Mesendoderm (in vitro differentiated cells): Measurements from ENCODE around the gene MUC6.
"Not testable (repeated sequence)": the region's sequence is repeated elsewhere in the genome, so short reads cannot be mapped to it uniquely, and the experiment has no call there.

Source experiments
- DNase-seq: peaks from one replicate; pipeline ENCODE4 v3.0.0; 2013
- H2AK5ac ChIP-seq: 2 replicates; pipeline ENCODE4 v1.6.1; 2013; ENCODE audit warnings: low read length, inconsistent platforms
- H2BK120ac ChIP-seq: 2 replicates; pipeline ENCODE4 v1.6.1; 2013; ENCODE audit warnings: low read depth, mild to moderate bottlenecking, low read length, moderate library complexity, mixed read lengths
- H2BK15ac ChIP-seq: replicated peaks from 2 replicates; pipeline ENCODE4 v1.6.1; 2013; ENCODE audit warnings: low read depth, mild to moderate bottlenecking, moderate library complexity
- H2BK5ac ChIP-seq: 2 replicates; pipeline ENCODE4 v1.6.1; 2013; ENCODE audit warnings: low read length, inconsistent platforms
- H3K18ac ChIP-seq: 2 replicates; pipeline ENCODE4 v1.6.1; 2013; ENCODE audit warnings: mild to moderate bottlenecking, low read length, mixed read lengths
- H3K23ac ChIP-seq: one replicate; pipeline ENCODE4 v1.6.1; 2013; ENCODE audit warnings: low read length
- H3K27ac ChIP-seq: 2 replicates; pipeline ENCODE4 v1.5.1; 2013; ENCODE audit warnings: low read depth, mild to moderate bottlenecking, inconsistent platforms, low read length, moderate library complexity
- H3K27me3 ChIP-seq: 2 replicates; pipeline ENCODE4 v1.6.1; 2013; ENCODE audit warnings: low read length, control low read depth, mild to moderate bottlenecking, inconsistent platforms; ENCODE audit not compliant: insufficient read depth, poor library complexity
- H3K36me3 ChIP-seq: 2 replicates; pipeline ENCODE4 v1.6.1; 2013; ENCODE audit warnings: low read length, inconsistent platforms; ENCODE audit not compliant: control insufficient read depth, insufficient read depth
- H3K4ac ChIP-seq: one replicate; pipeline ENCODE4 v1.6.1; 2013; ENCODE audit warnings: low read depth, mild to moderate bottlenecking, low read length, moderate library complexity
- H3K4me1 ChIP-seq: 2 replicates; pipeline ENCODE4 v1.6.1; 2013; ENCODE audit warnings: low read depth, low read length, inconsistent platforms; ENCODE audit not compliant: control insufficient read depth
- H3K4me2 ChIP-seq: 2 replicates; pipeline ENCODE4 v1.6.1; 2013; ENCODE audit warnings: low read length
- H3K4me3 ChIP-seq: 2 replicates; pipeline ENCODE4 v1.5.1; 2013; ENCODE audit warnings: mild to moderate bottlenecking, low read length
- H3K56ac ChIP-seq: one replicate; pipeline ENCODE4 v1.6.1; 2013; ENCODE audit warnings: low read length
- H3K79me1 ChIP-seq: 2 replicates; pipeline ENCODE4 v1.6.1; 2013; ENCODE audit warnings: low read length, inconsistent platforms
- H3K79me2 ChIP-seq: 2 replicates; pipeline ENCODE4 v1.6.1; 2013; ENCODE audit warnings: mild to moderate bottlenecking, low read length; ENCODE audit not compliant: control insufficient read depth, insufficient read depth
- H3K9ac ChIP-seq: 2 replicates; pipeline ENCODE4 v1.6.1; 2013; ENCODE audit warnings: low read length, inconsistent platforms
- H4K5ac ChIP-seq: one replicate; pipeline ENCODE4 v1.6.1; 2013; ENCODE audit warnings: low read length
- H4K8ac ChIP-seq: one replicate; pipeline ENCODE4 v1.6.1; 2013; ENCODE audit warnings: low read depth, mild to moderate bottlenecking, control low read depth, low read length, moderate library complexity
- WGBS: extraction: QIAGEN DNeasy Blood & Tissue Kit; methylation state at CpG from one replicate; pipeline ENCODE4 v1.1.7; 2013; ENCODE audit warnings: low lambda C conversion rate, missing lambda C conversion rate; ENCODE audit not compliant: insufficient coverage; ENCODE audit errors: extremely low coverage; 5-methylcytosine and 5-hydroxymethylcytosine counted together

Gene MUC6

DNA sequence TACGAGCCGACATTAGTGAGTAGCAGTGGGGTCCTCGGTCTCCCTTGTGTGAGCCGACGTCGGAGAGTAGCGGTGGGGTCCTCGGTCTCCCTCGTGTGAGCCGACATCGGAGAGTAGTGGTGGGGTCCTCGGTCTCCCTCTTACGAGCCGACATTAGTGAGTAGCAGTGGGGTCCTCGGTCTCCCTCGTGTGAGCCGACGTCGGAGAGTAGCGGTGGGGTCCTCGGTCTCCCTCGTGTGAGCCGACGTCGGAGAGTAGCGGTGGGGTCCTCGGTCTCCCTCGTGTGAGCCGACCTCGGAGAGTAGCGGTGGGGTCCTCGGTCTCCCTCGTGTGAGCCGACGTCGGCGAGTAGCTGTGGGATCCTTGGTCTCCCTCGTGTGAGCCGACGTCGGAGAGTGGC lies 61.1 kb downstream of the MUC6 start:
- H3K56ac ChIP-seq, H3K79me1 ChIP-seq, H2BK15ac ChIP-seq, H3K27ac ChIP-seq, H4K8ac ChIP-seq, H3K4me2 ChIP-seq, DNase-seq, H3K18ac ChIP-seq, H2AK5ac ChIP-seq, H4K5ac ChIP-seq, H3K27me3 ChIP-seq, H3K9ac ChIP-seq, H3K23ac ChIP-seq, H2BK120ac ChIP-seq, H2BK5ac ChIP-seq, H3K36me3 ChIP-seq, H3K4me1 ChIP-seq, H3K4me3 ChIP-seq, H3K4ac ChIP-seq, H3K79me2 ChIP-seq: not testable (repeated sequence)
- WGBS = no CpG with 5 or more reads among the region's 41 CpGs

DNA sequence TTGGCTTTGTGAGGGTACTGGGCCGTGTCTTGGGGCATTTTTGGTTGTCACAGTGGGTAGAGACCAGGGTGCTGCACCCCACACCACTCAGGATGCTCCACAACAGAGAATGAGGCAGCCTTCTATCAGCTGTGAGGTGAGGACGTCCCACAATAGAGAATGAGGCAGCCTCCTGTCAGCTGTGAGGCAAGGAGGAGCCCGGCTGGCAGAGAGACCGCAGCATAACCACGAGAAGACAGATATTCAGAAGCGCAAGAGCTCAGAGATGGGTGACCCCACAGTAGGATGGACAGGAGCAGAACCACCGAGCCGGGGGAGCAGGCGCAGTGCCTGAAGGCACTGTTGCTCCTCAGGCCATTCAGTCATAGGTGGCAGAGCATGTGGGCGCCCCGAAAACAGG lies 63.3 kb downstream of the MUC6 start:
- Histone ChIP-seq H3K9ac (no peak overlapping the region), H3K36me3 (peaks cover 6% of the 10 kb centered on the region)

DNA sequence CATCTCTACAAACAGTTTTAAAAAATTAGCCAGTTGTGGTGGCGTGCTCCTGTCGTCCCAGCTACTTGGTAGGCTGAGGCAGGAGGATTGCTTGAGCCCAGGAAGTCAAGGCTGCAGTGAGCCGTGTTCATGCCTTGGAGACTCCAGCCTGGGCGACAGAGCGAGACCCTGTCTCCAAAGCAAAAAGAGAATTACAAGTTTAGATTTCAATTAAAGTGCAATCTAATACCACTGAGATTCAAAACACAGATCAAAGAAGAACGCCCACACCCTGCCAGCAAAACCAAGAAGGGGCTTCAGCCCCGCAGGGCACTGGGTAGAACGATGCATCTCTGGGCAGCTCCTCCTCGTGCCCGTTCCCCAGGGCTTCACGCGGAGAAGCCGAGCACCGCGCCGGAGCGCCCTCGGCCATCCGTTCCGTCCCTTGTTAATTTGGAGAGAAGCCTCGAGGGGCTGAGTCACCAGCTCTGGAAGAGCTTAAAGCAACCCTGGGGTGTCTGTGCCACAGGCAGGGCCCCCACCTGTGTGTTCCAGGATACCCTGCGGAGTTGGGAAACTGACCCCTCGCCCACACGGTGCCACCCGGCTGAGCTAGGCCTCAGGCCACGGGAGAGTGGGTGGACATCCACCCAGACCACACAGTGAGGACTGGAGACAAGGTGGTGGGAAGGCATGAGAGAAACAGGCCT lies 63.9 kb downstream of the MUC6 start:
- no peak overlapping the region for H2BK15ac ChIP-seq
- H3K23ac ChIP-seq = no peak overlapping the region
- no peak overlapping the region for H2BK120ac ChIP-seq
- no peak overlapping the region for H3K4ac ChIP-seq
- H3K79me2 ChIP-seq = peaks cover under 1% of the 10 kb centered on the region
- H3K27ac ChIP-seq = no peak overlapping the region
- no CpG with 5 or more reads among the region's 26 CpGs for WGBS
- H3K79me1 ChIP-seq = peaks cover 5% of the 10 kb centered on the region
- no peak overlapping the region for H4K8ac ChIP-seq
- no peaks in the 10 kb centered on the region for H3K4me1 ChIP-seq
- DNase-seq = no peak
- no peaks in the 10 kb centered on the region for H3K27me3 ChIP-seq
- H3K56ac ChIP-seq = no peak overlapping the region
- H3K36me3 ChIP-seq = peaks cover 3% of the 10 kb centered on the region
- H3K9ac ChIP-seq = no peak overlapping the region
- H2BK5ac ChIP-seq = no peak overlapping the region
- no peak overlapping the region for H4K5ac ChIP-seq
- no peak overlapping the region for H3K4me3 ChIP-seq
- no peak overlapping the region for H3K18ac ChIP-seq
- H3K4me2 ChIP-seq = no peak overlapping the region
- H2AK5ac ChIP-seq = no peak overlapping the region

More for the DNA sequence above, 63.3 kb downstream of the MUC6 start:
- no peak overlapping the region for H3K18ac ChIP-seq
- no peak overlapping the region for H2AK5ac ChIP-seq
- H4K5ac ChIP-seq = no peak overlapping the region
- no peak overlapping the region for H3K23ac ChIP-seq
- peaks cover 4% of the 10 kb centered on the region for H3K79me1 ChIP-seq
- no peak overlapping the region for H2BK5ac ChIP-seq
- no peak overlapping the region for H3K4me2 ChIP-seq
- no peak overlapping the region for H2BK120ac ChIP-seq
- H3K4me3 ChIP-seq = no peak overlapping the region
- no peak overlapping the region for H3K4ac ChIP-seq
- no peak overlapping the region for H4K8ac ChIP-seq
- H3K27ac ChIP-seq = no peak overlapping the region
- no peaks in the 10 kb centered on the region for H3K79me2 ChIP-seq
- no peaks in the 10 kb centered on the region for H3K4me1 ChIP-seq
- H3K56ac ChIP-seq = no peak overlapping the region
- H2BK15ac ChIP-seq = no peak overlapping the region
- H3K27me3 ChIP-seq = no peaks in the 10 kb centered on the region
- DNase-seq = no peak
- WGBS = no CpG with 5 or more reads among the region's 11 CpGs

DNA sequence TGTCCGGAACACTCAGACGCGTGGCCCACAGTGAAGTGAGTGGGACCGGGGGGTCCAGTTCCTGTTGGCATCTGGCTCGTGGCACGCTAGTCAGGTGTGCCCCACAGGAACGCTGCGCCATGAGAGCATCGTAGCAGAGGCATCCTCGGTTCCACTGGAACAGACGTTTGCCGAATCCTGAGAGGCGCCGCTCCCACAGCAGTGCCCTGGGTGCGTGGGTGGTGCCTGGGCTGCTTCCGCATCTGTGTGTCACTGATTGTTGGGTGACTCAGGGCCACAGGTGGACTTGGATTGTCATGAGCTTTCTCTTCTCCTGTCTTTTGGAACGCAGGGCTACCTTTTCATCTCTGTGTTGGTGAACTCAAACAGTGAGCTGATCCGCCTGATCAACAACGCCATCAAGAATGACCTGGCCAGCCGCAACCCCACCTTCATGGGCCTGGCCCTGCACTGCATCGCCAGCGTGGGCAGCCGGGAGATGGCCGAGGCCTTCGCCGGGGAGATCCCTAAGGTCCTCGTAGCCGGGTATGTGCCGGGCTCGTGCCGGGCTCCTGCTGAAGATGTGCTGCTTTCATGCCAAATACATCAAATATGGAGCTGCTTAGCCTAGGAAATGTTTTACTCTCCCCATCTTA lies 64.7 kb downstream of the MUC6 start:
- H3K4me2 ChIP-seq = no peak overlapping the region
- no peaks in the 10 kb centered on the region for H3K4me1 ChIP-seq
- H3K23ac ChIP-seq = no peak overlapping the region
- H3K27ac ChIP-seq = no peak overlapping the region
- H3K4ac ChIP-seq = no peak overlapping the region
- H4K8ac ChIP-seq = no peak overlapping the region
- H3K4me3 ChIP-seq = no peak overlapping the region
- H2BK5ac ChIP-seq = no peak overlapping the region
- H3K27me3 ChIP-seq = no peaks in the 10 kb centered on the region
- no peak overlapping the region for H3K56ac ChIP-seq
- H2BK15ac ChIP-seq = no peak overlapping the region
- no CpG with 5 or more reads among the region's 31 CpGs for WGBS
- DNase-seq = no peak
- H3K79me1 ChIP-seq = peaks cover 5% of the 10 kb centered on the region
- H4K5ac ChIP-seq = no peak overlapping the region
- H3K18ac ChIP-seq = no peak overlapping the region
- H2AK5ac ChIP-seq = no peak overlapping the region
- H3K36me3 ChIP-seq = peaks cover 2% of the 10 kb centered on the region
- no peak overlapping the region for H2BK120ac ChIP-seq
- peaks cover 1% of the 10 kb centered on the region for H3K79me2 ChIP-seq
- no peak overlapping the region for H3K9ac ChIP-seq

DNA sequence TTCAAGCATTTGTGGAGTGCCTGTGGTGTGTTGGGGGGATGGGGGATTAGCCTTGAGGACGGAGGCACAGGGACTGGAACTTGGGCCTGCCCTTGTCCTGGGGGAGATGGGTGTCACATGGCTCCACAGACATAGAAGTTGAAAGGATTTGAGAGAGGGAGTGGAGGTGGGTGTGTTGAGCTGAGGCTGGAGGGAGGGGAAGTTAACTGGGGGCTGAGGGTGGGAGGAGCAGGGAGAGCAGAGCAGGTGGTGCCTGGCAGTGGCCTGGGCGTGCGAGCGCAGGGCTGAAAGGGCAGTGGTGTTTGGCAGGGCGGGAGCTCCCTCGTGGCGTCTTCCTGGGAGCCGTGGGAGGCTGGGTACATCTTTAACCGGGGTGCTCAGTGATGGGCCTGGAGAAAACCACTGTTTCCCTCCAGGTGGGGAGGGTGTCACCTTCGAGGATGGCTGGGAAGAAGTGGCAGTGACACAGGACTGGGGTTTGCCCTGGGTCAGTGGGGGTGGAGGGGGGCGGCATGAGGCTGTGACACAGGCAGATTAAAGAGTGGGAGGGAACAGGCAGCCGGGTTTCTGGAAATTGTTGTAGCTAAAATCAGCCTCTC lies 65.3 kb downstream of the MUC6 start:
- Histone ChIP-seq H4K5ac (no peak overlapping the region), H3K4me1 (no peaks in the 10 kb centered on the region), H4K8ac (no peak overlapping the region), H2BK120ac (no peak overlapping the region), H3K36me3 (peaks cover 2% of the 10 kb centered on the region), H3K27me3 (no peaks in the 10 kb centered on the region), H3K27ac (no peak overlapping the region), H2BK5ac (no peak overlapping the region), H2BK15ac (no peak overlapping the region), H3K79me2 (peaks cover 1% of the 10 kb centered on the region), H3K56ac (no peak overlapping the region), H3K23ac (no peak overlapping the region), H3K4ac (no peak overlapping the region), H3K9ac (no peak overlapping the region), H2AK5ac (no peak overlapping the region), H3K18ac (no peak overlapping the region), H3K4me2 (no peak overlapping the region), H3K4me3 (no peak overlapping the region), H3K79me1 (peaks cover 3% of the 10 kb centered on the region)
- WGBS = no CpG with 5 or more reads among the region's 12 CpGs
- no peak for DNase-seq
